ENCODE measurements around the gene NRP1. TPM values are rescaled to one million over a fixed set of nuclear protein-coding genes. Genes with fewer than 3 reads are reported as not detected.

The NRP1 gene
- polyA plus RNA-seq, 1 of the 3 experiments (the other 2 are of a cell fraction) = 129 TPM

DNA sequence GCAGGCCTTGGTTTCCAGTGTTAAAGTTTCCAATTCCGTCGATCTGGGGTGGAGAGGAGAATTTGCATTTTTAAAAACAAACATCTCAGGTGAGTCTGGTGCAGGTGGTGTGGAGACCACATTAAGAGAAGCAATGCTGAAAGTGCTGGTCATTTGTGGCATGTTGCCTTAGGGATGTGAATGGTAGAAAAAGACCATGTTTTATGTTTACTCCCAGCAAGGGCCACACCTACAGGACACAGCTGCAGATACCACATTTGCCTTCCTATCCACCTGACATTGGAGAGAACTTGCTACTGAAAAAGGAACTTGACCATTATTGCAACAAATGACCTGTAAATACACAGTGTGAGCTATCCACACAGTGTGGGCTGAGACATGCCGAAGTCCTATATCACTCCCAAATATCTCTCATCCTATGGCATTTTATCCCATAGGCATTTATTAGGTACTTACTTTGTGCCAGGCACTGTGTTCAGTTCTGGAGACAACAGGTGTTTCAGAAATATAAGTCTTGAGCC, 183.1 kb downstream of the NRP1 start:
- ChIA-PET POLR2A (no interaction called here), CTCF (interaction anchor here (1.0 kb wide), 1 partner anchor 35 kb away, joined by 4 read pairs; no protein-coding TSS in a partner anchor)
- H3K27me3 ChIP-seq (ENCODE audit: insufficient read depth) = no peaks in the 10 kb centered on the region
- no peak for TF ChIP-seq TCF12 (IDR thresholded peaks at IDR 0.05)
- no peak for TF ChIP-seq MXI1 (IDR thresholded peaks at IDR 0.05; ENCODE audit: low read depth, low read length)
- TF ChIP-seq, protein P1, sequence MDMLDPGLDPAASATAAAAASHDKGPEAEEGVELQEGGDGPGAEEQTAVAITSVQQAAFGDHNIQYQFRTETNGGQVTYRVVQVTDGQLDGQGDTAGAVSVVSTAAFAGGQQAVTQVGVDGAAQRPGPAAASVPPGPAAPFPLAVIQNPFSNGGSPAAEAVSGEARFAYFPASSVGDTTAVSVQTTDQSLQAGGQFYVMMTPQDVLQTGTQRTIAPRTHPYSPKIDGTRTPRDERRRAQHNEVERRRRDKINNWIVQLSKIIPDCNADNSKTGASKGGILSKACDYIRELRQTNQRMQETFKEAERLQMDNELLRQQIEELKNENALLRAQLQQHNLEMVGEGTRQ (IDR thresholded peaks at IDR 0.05; ENCODE audit: borderline replicate concordance, low read depth, low read length) = no peak
- no peak for TF ChIP-seq RXRA (IDR thresholded peaks at IDR 0.05; ENCODE audit: borderline replicate concordance, low read depth)
- TF ChIP-seq GABPA (IDR thresholded peaks at IDR 0.05; ENCODE audit: low read depth) = no peak
- TF ChIP-seq, protein P2, sequence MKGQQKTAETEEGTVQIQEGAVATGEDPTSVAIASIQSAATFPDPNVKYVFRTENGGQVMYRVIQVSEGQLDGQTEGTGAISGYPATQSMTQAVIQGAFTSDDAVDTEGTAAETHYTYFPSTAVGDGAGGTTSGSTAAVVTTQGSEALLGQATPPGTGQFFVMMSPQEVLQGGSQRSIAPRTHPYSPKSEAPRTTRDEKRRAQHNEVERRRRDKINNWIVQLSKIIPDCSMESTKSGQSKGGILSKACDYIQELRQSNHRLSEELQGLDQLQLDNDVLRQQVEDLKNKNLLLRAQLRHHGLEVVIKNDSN (IDR thresholded peaks at IDR 0.05; ENCODE audit: borderline replicate concordance, low read depth) = no peak
- no peak for TF ChIP-seq GATA2 (CRISPR knock-in tag; IDR thresholded peaks at IDR 0.05)
- no peak for TF ChIP-seq MEF2A (IDR thresholded peaks at IDR 0.05; ENCODE audit: borderline replicate concordance, low read depth)
- no peak overlapping the region for H3K4me3 ChIP-seq (ENCODE audit: low read depth in 2 of 2, low read length in 1 of 2)
- peaks cover 4% of the 10 kb centered on the region for H3F3A ChIP-seq (replicated peaks; ENCODE audit: insufficient read depth)
- no peak overlapping the region for H3K9ac ChIP-seq
- H3K9me3 ChIP-seq = no peaks in the 10 kb centered on the region
- DNase-seq = no peak
- H3K4me1 ChIP-seq (ENCODE audit: control insufficient read depth in 1 of 2, insufficient read depth in 2 of 2, low read depth in 1 of 2, low read length in 1 of 2) = no peaks in the 10 kb centered on the region
- no peaks in the 10 kb centered on the region for H3K36me3 ChIP-seq (replicated peaks in 1 of 2; ENCODE audit: control insufficient read depth in 1 of 2, insufficient read depth in 2 of 2, low read length in 1 of 2)
- no peaks in the 10 kb centered on the region for H3K79me2 ChIP-seq (ENCODE audit: insufficient read depth)
- no peaks in the 10 kb centered on the region for H3K9me2 ChIP-seq
- no peak overlapping the region for H3K27ac ChIP-seq (ENCODE audit: low read depth in 2 of 2, low read length in 1 of 2)
- no peak overlapping the region for H2AFZ ChIP-seq (ENCODE audit: low read depth)
- no peaks in the 10 kb centered on the region for H4K20me1 ChIP-seq (ENCODE audit: insufficient read depth)
- no peak overlapping the region for H3K4me2 ChIP-seq
- 94% methylated on average over 3 of the region's 3 CpGs for WGBS (ENCODE audit: low lambda C conversion rate)

DNA sequence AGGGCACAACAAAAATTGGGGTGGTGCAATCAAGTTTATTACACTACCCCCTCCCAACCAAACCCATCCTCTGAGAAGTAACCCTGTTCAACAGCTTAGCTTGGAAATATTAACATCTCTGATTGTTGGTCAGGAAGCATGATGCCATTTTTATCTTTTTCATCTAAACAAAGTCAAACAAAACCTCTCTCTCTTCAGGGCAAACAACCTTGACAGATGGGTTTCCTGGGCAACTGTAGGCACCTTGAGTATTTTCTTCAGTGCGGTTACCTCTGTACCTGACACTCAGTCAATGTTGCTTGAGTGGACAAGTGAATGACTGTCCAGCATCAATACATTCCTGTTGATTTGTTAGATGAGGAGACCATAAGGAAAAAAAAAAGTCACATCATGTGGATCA, 183.6 kb downstream of the NRP1 start:
- DNase-seq = no peak
- peaks cover under 1% of the 10 kb centered on the region for H3F3A ChIP-seq (replicated peaks; ENCODE audit: insufficient read depth)
- no peak overlapping the region for H3K4me3 ChIP-seq (ENCODE audit: low read depth in 2 of 2, low read length in 1 of 2)
- no peaks in the 10 kb centered on the region for H4K20me1 ChIP-seq (ENCODE audit: insufficient read depth)
- no peaks in the 10 kb centered on the region for H3K9me3 ChIP-seq
- no peak overlapping the region for H3K4me2 ChIP-seq
- H3K79me2 ChIP-seq (ENCODE audit: insufficient read depth) = no peaks in the 10 kb centered on the region
- no peaks in the 10 kb centered on the region for H3K9me2 ChIP-seq
- no peak overlapping the region for H2AFZ ChIP-seq (ENCODE audit: low read depth)
- no peak overlapping the region for H3K27ac ChIP-seq (ENCODE audit: low read depth in 2 of 2, low read length in 1 of 2)
- WGBS (ENCODE audit: low lambda C conversion rate) = 100% methylated on average over 1 of the region's 1 CpG
- no peaks in the 10 kb centered on the region for H3K4me1 ChIP-seq (ENCODE audit: control insufficient read depth in 1 of 2, insufficient read depth in 2 of 2, low read depth in 1 of 2, low read length in 1 of 2)
- CTCF ChIA-PET = interaction anchor here (1.0 kb wide), 1 partner anchor 35 kb away, joined by 4 read pairs; no protein-coding TSS in a partner anchor
- POLR2A ChIA-PET = no interaction called here
- H3K36me3 ChIP-seq (replicated peaks in 1 of 2; ENCODE audit: control insufficient read depth in 1 of 2, insufficient read depth in 2 of 2, low read length in 1 of 2) = no peaks in the 10 kb centered on the region
- no peaks in the 10 kb centered on the region for H3K27me3 ChIP-seq (ENCODE audit: insufficient read depth)
- no peak overlapping the region for H3K9ac ChIP-seq
- TF ChIP-seq RAD21 (IDR thresholded peaks at IDR 0.05; ENCODE audit: low read length) (no peak), ZBTB33 (IDR thresholded peaks at IDR 0.05; ENCODE audit: borderline replicate concordance, low read depth) (no peak), RFX5 (IDR thresholded peaks at IDR 0.05; ENCODE audit: low read length) (no peak), TAF1 (IDR thresholded peaks at IDR 0.05; ENCODE audit: borderline replicate concordance, low read depth, low read length) (no peak), CHD2 (IDR thresholded peaks at IDR 0.05; ENCODE audit: low read length, partially characterized antibody) (no peak), FOXJ3 (CRISPR knock-in tag; IDR thresholded peaks at IDR 0.05) (no peak), GABPA (IDR thresholded peaks at IDR 0.05; ENCODE audit: low read depth) (no peak), RXRA (IDR thresholded peaks at IDR 0.05; ENCODE audit: borderline replicate concordance, low read depth) (no peak), NFIC (IDR thresholded peaks at IDR 0.05; ENCODE audit: borderline replicate concordance) (no peak), MEF2A (IDR thresholded peaks at IDR 0.05; ENCODE audit: borderline replicate concordance, low read depth) (no peak), GATA2 (CRISPR knock-in tag; IDR thresholded peaks at IDR 0.05) (no peak), TEAD4 (IDR thresholded peaks at IDR 0.05; ENCODE audit: borderline replicate concordance, insufficient read depth) (no peak), ELF1 (IDR thresholded peaks at IDR 0.05) (no peak), TCF12 (IDR thresholded peaks at IDR 0.05) (no peak)
- TF ChIP-seq, protein P3, sequence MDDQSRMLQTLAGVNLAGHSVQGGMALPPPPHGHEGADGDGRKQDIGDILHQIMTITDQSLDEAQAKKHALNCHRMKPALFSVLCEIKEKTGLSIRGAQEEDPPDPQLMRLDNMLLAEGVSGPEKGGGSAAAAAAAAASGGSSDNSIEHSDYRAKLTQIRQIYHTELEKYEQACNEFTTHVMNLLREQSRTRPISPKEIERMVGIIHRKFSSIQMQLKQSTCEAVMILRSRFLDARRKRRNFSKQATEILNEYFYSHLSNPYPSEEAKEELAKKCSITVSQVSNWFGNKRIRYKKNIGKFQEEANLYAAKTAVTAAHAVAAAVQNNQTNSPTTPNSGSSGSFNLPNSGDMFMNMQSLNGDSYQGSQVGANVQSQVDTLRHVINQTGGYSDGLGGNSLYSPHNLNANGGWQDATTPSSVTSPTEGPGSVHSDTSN (IDR thresholded peaks at IDR 0.05) = no peak
- TF ChIP-seq, protein P2 (IDR thresholded peaks at IDR 0.05; ENCODE audit: borderline replicate concordance, low read depth) = no peak

Measured in SK-N-SH (cell line).